K562 (cell line): Measurements from ENCODE around the gene MOB1A. TPM values are rescaled to one million over a fixed set of nuclear protein-coding genes. Genes with fewer than 3 reads are reported as not detected.

ENCODE experiments used
- ATAC-seq: fragments of 200-7000 bp; cut with Tn5 transposase; 3 replicates; pipeline ENCODE4 v1.9.1; 2020; ENCODE audit warnings: moderate library complexity
- BruUV-seq: library from RNA; stranded (reverse); fragments of 400-500 nt; replicated peaks from 2 replicates; lab custom pipeline; 2021; lab: Mats Ljungman, UMichigan
- CTCF ChIA-PET: fragments of 300-600 bp; formaldehyde crosslinking; extraction: SDS; loops from one replicate; lab custom pipeline; 2021; ENCODE audit warnings: low intra/inter-chr PET ratio; lab: Yijun Ruan, JAX
- POLR2A ChIA-PET: fragments of 300-600, 350-650 bp; sonication (Branson Sonifier 250); formaldehyde crosslinking; extraction: SDS; loops from one replicate; lab custom pipeline; 2021; ENCODE audit warnings: antibody characterized with exemption, inconsistent platforms; lab: Yijun Ruan, JAX
- DNase-seq, 4 experiments: peaks; one replicate each; pipeline versions ENCODE4 v3.0.0 to v3.0.0-alpha.2; 2011 to 2018; ENCODE audit warnings: low spot score in 3 of 4, mixed read lengths in 3 of 4; ENCODE audit errors: extremely low read depth in 1 of 4
- FAIRE-seq: peaks from 2 replicates; lab custom pipeline; 2011; peaks lifted over from hg19 to GRCh38; lab: Jason Lieb, UNC
- H2AFZ ChIP-seq: 2 replicates; pipeline ENCODE4 v1.6.0; 2011; ENCODE audit warnings: low read depth, low read length, control low read depth, inconsistent platforms
- H3K27ac ChIP-seq: fragments of 200-600 bp; 3 replicates; pipeline ENCODE4 v1.8.0; 2011; ENCODE audit warnings: low read depth, mild to moderate bottlenecking, control low read depth, inconsistent platforms, low read length, moderate library complexity, mixed read lengths; ENCODE audit errors: extremely low read depth
- H3K27me3 ChIP-seq, 2 experiments: fragments of 300-600 bp in 1 of 2; 2 replicates in 1 of 2; 3 replicates in 1 of 2; pipeline versions ENCODE4 v1.6.0 to v1.8.0; 2011; ENCODE audit warnings: inconsistent platforms in 2 of 2, low read length in 2 of 2, mild to moderate bottlenecking in 1 of 2, mixed read lengths in 1 of 2, moderate library complexity in 1 of 2; ENCODE audit not compliant: control insufficient read depth in 2 of 2, insufficient read depth in 2 of 2
- H3K36me3 ChIP-seq: fragments of 300-600 bp; 3 replicates; pipeline ENCODE4 v1.8.0; 2011; ENCODE audit warnings: mild to moderate bottlenecking, low read length, inconsistent platforms; ENCODE audit not compliant: control insufficient read depth, insufficient read depth
- H3K4me1 ChIP-seq, 2 experiments: fragments of 200-600 bp in 1 of 2; replicated peaks in 1 of 2; 2 replicates in 1 of 2; 3 replicates in 1 of 2; pipeline versions ENCODE4 v1.5.1 to v1.8.0; 2011; ENCODE audit warnings: inconsistent platforms in 2 of 2, low read length in 2 of 2, mild to moderate bottlenecking in 1 of 2, mixed read lengths in 1 of 2, moderate library complexity in 1 of 2; ENCODE audit not compliant: control insufficient read depth in 2 of 2, insufficient read depth in 2 of 2
- H3K4me2 ChIP-seq: 2 replicates; pipeline ENCODE4 v1.6.1; 2011; ENCODE audit warnings: low read length, control low read depth, inconsistent platforms, mixed read lengths; ENCODE audit not compliant: insufficient read depth
- H3K4me3 ChIP-seq: fragments of 200-600 bp; sonication (generic), shearing (Covaris generic); 2 replicates; pipeline ENCODE4 v1.5.1; 2016; ENCODE audit warnings: control low read depth, inconsistent platforms
- H3K79me2 ChIP-seq: fragments of 200-600 bp; 3 replicates; pipeline ENCODE4 v1.8.0; 2011; ENCODE audit warnings: low read length, inconsistent platforms; ENCODE audit not compliant: control insufficient read depth, insufficient read depth
- H3K9ac ChIP-seq, 2 experiments: 2 replicates each; pipeline versions ENCODE4 v1.6.0 to v1.6.1; 2011; ENCODE audit warnings: low read depth in 2 of 2, low read length in 2 of 2, control low read depth in 1 of 2, inconsistent platforms in 1 of 2, mild to moderate bottlenecking in 1 of 2, mixed read lengths in 1 of 2; ENCODE audit not compliant: insufficient read depth in 1 of 2
- H3K9me1 ChIP-seq: one replicate; pipeline ENCODE4 v1.6.0; 2011; ENCODE audit warnings: inconsistent platforms, mild to moderate bottlenecking, low read length, moderate library complexity; ENCODE audit not compliant: control insufficient read depth, insufficient read depth
- H3K9me3 ChIP-seq: replicated peaks from 2 replicates; pipeline ENCODE4 v1.5.1; 2011; ENCODE audit warnings: low read depth, low read length, inconsistent platforms; ENCODE audit not compliant: control insufficient read depth, insufficient read depth
- H4K20me1 ChIP-seq: replicated peaks from 2 replicates; pipeline ENCODE4 v1.6.1; 2011; ENCODE audit warnings: low read length, inconsistent platforms, mixed read lengths; ENCODE audit not compliant: control insufficient read depth, insufficient read depth
- ATF4 ChIP-seq: fragments of 450-650 bp; formaldehyde crosslinking; IDR thresholded peaks from 2 replicates; pipeline ENCODE4 v1.4.0; 2022; ENCODE audit warnings: mild to moderate bottlenecking, moderate library complexity
- ATF7 ChIP-seq: fragments of 450-650 bp; IDR thresholded peaks from 2 replicates; pipeline ENCODE4 v1.7.1; 2014; ENCODE audit warnings: mild to moderate bottlenecking, moderate library complexity
- ETS2 ChIP-seq: IDR thresholded peaks from 2 replicates; pipeline ENCODE4 v1.6.1; 2016; ENCODE audit warnings: borderline replicate concordance, missing genetic modification characterization, mild to moderate bottlenecking, moderate library complexity, missing compliant biosample characterization; ENCODE audit not compliant: poor library complexity, severe bottlenecking
- GTF2F1 ChIP-seq: IDR thresholded peaks from 2 replicates; pipeline ENCODE4 v1.6.1; 2011; ENCODE audit warnings: low read depth, low read length, improper control_type of control experiment
- KLF16 ChIP-seq: IDR thresholded peaks from 2 replicates; pipeline ENCODE4 v1.6.1; 2016; ENCODE audit warnings: antibody characterized with exemption
- RUNX1 ChIP-seq: sonication (generic); IDR thresholded peaks from 2 replicates; pipeline ENCODE4 v1.6.1; 2016; ENCODE audit warnings: antibody characterized with exemption, low read depth
- ZNF316 ChIP-seq: fragments of 450-650 bp; IDR thresholded peaks from 2 replicates; pipeline ENCODE4 v1.6.1; 2016
- ZZZ3 ChIP-seq: fragments of 450-650 bp; IDR thresholded peaks from 2 replicates; pipeline ENCODE4 v1.6.1; 2016; ENCODE audit warnings: antibody characterized with exemption, mild to moderate bottlenecking, moderate library complexity
- WGBS: fragments of 100-300 bp; shearing (Covaris generic); methylation state at CpG from one replicate; pipeline ENCODE4 v1.1.6; 2016; ENCODE audit warnings: low coverage, mixed read lengths; ENCODE audit not compliant: insufficient coverage; ENCODE audit errors: missing lambda C conversion rate; 5-methylcytosine and 5-hydroxymethylcytosine counted together
- in situ Hi-C: fragments of 300-500 bp; cut with MboI; formaldehyde crosslinking; loops from 4 replicates; pipeline ENCODE4 v1.15.0; 2018; ENCODE audit warnings: inconsistent platforms, mixed read lengths
- intact Hi-C: fragments of 100-400 bp; cut with micrococcal nuclease; formaldehyde crosslinking; loops from 2 replicates; pipeline ENCODE4 v1.14.2; 2022
- polyA plus RNA-seq, 8 experiments: library from polyadenylated mRNA; depleted of rRNA in 4 of 8; stranded (reverse) in 5 of 8; unstranded in 3 of 8; fragments of >200 nt; fragmentation: Nextera tagmentation in 2 of 8; fragmentation: Illumina TruSeq in 1 of 8; extraction: Ambion mirVana in 2 of 8; extraction: Trizol in 1 of 8; gene quantifications; 2 replicates each; pipeline versions ENCODE4 v1.2.1 to v1.2.3, GENCODE V29; 2011 to 2014; ENCODE audit warnings: inconsistent platforms in 1 of 8, missing spikeins in 1 of 8
- total RNA-seq, 7 experiments: library from RNA; depleted of rRNA in 6 of 7; stranded (reverse); fragments of >200 nt in 6 of 7; fragmentation: Illumina TruSeq in 2 of 7; extraction: Trizol in 2 of 7; gene quantifications; 2 replicates each; pipeline versions ENCODE4 v1.2.1 to v1.2.3, GENCODE V29; 2011 to 2021; ENCODE audit warnings: low replicate concordance in 1 of 7

Gene MOB1A
- total and polyA plus RNA-seq, 9 of the 15 experiments (the other 6 are each of a cell fraction or from before 2014, with no cell fraction given), result 24.8 to 100 (median 60.2) TPM

GRCh38 chr2:74107071-74107470, 71.6 kb downstream of the MOB1A start:
- CTCF ChIA-PET, result no interaction called here
- in situ Hi-C loops (no loop called here), intact Hi-C loops (loop anchor here (10.0 kb wide), 1 partner anchor 282 kb away; the partner anchor contains the start of gene STAMBP)
- Histone ChIP-seq H3K27ac (no peak overlapping the region), H3K79me2 (no peaks in the 10 kb centered on the region), H3K9ac (no peak overlapping the region), H3K27me3 (no peaks in the 10 kb centered on the region), H3K9me1 (no peaks in the 10 kb centered on the region), H3K4me2 (no peak overlapping the region), H3K9me3 (no peaks in the 10 kb centered on the region), H2AFZ (no peak overlapping the region), H3K4me1 (peaks cover 0 to 3% of the 10 kb centered on the region in 2 experiments; a peak in 1 of 5 replicates), H4K20me1 (no peaks in the 10 kb centered on the region), H3K36me3 (peaks cover 13% of the 10 kb centered on the region; the same call in 1 of the 3 replicates), H3K4me3 (no peak overlapping the region)
- POLR2A ChIA-PET, result no interaction called here
- TF ChIP-seq ETS2 (tag), result no peak
- no peak for TF ChIP-seq KLF16
- no peak for TF ChIP-seq RUNX1
- no peak for TF ChIP-seq ATF4 (CRISPR knock-in tag)
- no peak for TF ChIP-seq GTF2F1
- no peak for TF ChIP-seq ZZZ3
- no peak for TF ChIP-seq ZNF316
- no peak for TF ChIP-seq ATF7
- ATAC-seq, result no peak
- DNase-seq, result no peak
- 73% methylated on average over 12 of the region's 12 CpGs for WGBS
- FAIRE-seq, result no peak
- no TSS peak for BruUV-seq
